GM20000 (cell line): ENCODE data around the gene TMEM126B.
"Not testable (repeated sequence)": the region's sequence is repeated elsewhere in the genome, so short reads cannot be mapped to it uniquely, and the experiment has no call there.

ENCODE experiments used
- DNase-seq: peaks from one replicate; pipeline ENCODE4 v3.0.0; 2012; ENCODE audit warnings: low spot score
- CTCF ChIP-seq: IDR thresholded peaks from 2 replicates; pipeline ENCODE4 v1.5.1; 2012; ENCODE audit warnings: mild to moderate bottlenecking, control low read depth; ENCODE audit errors: extremely low read depth, missing control alignments

Gene TMEM126B

GRCh38 chr11:85665733-85666132 is 37.3 kb downstream of the TMEM126B start:
- DNase-seq = no peak

GRCh38 chr11:85666687-85667086 is 38.3 kb downstream of the TMEM126B start:
- DNase-seq = no peak
- TF ChIP-seq CTCF = no peak

More at GRCh38 chr11:85665733-85666132, 37.3 kb downstream of the TMEM126B start:
- no peak for TF ChIP-seq CTCF

- TF ChIP-seq CTCF = no peak
- no peak for DNase-seq
These were observed 39.8 kb downstream of the TMEM126B start for GRCh38 chr11:85668157-85668556.

GRCh38 chr11:85670949-85671663 is 42.7 kb downstream of the TMEM126B start:
- not testable (repeated sequence) for DNase-seq

- no peak for TF ChIP-seq CTCF
- DNase-seq = no peak
These were observed 43.9 kb downstream of the TMEM126B start for GRCh38 chr11:85672105-85672902.

- TF ChIP-seq CTCF = no peak
- DNase-seq = no peak
These were observed 45.0 kb downstream of the TMEM126B start for GRCh38 chr11:85673393-85673792.

- no peak for TF ChIP-seq CTCF
- no peak for DNase-seq
These were observed 51.2 kb downstream of the TMEM126B start for GRCh38 chr11:85679576-85679975.
